NCI-H128 (cell line): Measurements from ENCODE around the gene GGT1.
"Not testable (repeated sequence)": the region's sequence is repeated elsewhere in the genome, so short reads cannot be mapped to it uniquely, and the experiment has no call there.

Source experiments
- DNase-seq: peaks from one replicate; lab custom pipeline; 2025; ENCODE audit not compliant: unreplicated experiment; lab: John Stamatoyannopoulos, UW

GGT1 gene

DNA sequence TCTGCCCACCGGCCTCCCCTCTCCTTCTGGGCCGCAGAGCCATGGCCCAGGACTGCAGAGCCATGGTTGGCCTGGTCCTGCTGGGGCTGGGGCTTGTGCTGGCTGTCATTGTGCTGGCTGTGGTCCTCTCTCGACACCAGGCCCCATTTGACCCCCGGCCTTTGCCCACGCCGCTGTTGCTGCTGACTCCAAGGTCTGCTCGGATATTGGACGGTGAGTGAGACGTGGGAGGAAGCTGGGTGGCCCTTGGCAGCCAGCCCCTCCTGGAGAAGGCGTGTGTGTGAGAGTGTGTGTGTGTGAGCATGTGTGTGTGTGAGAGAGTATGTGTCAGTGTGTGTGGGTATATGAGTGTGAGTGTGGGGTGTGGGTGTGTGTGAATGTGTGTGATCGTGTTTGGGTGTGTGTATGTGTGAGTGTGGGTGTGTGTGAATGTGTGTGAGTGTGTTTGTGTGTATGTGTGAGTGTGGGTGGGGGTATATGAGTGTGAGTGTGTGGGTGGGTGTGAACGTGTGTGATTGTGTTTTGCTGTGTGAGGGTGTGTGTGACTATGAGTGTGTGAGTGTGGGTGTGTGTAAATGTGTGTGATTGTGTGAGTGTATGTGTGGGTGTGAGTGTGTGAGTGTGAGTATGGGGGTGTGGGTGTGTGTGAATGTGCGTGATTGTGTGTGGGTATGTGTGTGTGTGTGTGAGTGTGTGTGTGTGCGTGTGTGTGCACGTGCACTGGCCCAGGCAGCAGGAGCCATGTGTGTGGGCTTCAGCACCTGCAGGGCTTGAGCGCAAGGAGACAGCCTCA is 30.4 kb downstream of the GGT1 start:
- DNase-seq = not testable (repeated sequence)

- not testable (repeated sequence) for DNase-seq
These were observed 31.9 kb downstream of the GGT1 start for GRCh38 chr22:24634776-24635389.

GRCh38 chr22:24636513-24636912 is 33.5 kb downstream of the GGT1 start:
- DNase-seq = not testable (repeated sequence)

DNA sequence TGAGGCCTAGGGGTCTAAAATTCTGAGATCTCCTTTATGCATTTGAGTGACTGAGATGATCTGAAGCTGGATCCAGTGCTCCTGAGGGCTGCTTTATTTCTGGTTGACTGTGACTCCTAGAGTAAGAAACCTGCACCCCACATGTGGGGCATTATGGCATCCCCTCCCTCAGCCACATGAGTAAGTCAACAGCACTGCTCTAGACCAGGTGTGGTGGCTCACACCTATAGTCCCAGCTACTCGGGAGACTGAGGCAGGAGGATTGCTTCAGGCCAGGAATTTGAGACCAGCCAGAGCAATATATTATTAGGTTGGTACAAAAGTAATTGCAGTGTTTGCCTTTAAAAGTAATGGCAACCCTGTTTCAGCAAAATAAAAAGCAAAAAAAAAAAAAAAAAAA is 39.3 kb downstream of the GGT1 start:
- DNase-seq = not testable (repeated sequence)

- DNase-seq = not testable (repeated sequence)
These were observed 41.4 kb downstream of the GGT1 start for GRCh38 chr22:24644409-24644808.

- not testable (repeated sequence) for DNase-seq
These were observed 42.7 kb downstream of the GGT1 start for GRCh38 chr22:24645408-24646399.

GRCh38 chr22:24646756-24647155 is 43.8 kb downstream of the GGT1 start:
- DNase-seq = not testable (repeated sequence)

DNA sequence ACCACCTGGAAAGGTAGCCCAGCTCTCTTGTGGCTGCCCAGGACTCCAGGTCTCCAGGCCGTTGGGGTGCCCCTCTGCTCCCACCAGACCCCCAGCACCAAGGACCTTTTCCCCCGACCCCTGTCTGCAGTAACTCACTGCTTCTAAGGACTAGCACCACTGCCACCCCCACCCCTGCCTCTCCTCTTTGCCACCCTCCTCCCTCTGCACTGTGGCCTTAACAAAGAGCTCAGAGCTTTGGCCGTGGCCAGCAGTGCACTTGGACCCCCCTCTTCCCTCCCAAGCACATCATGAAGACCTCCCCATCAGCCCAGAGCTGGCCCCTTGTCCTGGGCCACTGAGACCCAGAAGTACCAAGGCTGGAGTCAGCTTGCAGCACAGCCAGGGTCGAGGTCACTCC is 46.4 kb downstream of the GGT1 start:
- DNase-seq = not testable (repeated sequence)

- DNase-seq = not testable (repeated sequence)
These were observed 47.9 kb downstream of the GGT1 start for GRCh38 chr22:24650884-24651283.

DNA sequence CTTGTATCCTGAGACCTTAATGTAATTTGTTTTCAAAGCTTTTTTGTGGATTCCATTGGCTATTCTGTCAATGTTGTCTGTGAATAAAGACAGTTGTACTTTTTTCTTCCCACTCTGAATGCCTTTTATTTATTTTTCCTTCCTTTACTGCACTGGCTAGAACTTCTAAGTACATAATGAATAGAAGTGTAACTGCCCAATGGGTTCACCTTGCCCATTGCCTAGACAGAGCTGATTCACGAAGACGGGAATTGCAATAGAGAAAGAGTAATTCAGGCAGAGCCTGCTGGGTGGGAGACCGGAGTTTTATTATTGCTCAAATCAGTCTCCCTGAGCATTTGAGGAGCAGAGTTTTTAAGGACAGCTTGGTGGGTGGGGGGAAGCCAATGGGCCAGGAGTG is 62.4 kb downstream of the GGT1 start:
- not testable (repeated sequence) for DNase-seq

DNA sequence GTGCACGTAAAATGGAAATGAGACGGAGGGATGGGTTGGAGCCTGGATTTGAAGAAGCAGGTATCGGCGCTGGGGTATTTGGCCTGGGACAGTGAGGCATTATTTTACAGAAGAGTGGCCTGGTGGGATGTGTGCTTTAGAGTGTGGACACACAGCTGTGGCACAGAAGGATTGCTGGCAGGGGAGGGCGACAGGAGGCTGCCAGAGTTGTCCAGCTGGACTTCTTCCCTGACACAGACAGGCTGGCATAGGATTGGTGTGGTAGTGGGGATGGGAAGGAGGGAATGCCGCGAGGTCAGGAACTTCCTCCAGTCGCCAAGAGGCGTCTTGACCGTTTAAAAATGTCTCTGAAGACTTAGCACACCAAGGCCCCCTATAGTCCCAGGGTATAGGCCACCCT is 64.9 kb downstream of the GGT1 start:
- not testable (repeated sequence) for DNase-seq

DNA sequence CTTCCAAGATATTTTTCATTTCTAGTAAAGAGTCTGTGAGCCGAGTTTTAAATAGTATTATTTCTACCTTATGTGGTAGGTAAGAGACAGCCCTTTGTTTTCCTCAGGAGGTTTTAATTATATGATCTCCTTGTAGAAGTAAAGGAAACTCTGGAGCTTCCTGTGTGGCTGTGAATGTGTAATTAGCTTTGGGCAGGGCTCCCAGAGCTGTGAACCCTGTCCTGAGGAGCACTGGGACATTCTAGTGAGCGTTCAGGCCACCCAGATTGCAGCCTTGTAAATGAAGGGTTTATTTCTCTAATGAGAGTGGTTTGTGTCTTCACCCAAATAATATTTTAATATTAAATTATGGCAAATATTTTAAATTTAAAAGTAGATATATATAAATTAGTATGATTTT is 69.5 kb downstream of the GGT1 start:
- DNase-seq = not testable (repeated sequence)
